Left renal pelvis (tissue), 4 donors: ENCODE data around the gene NUBPL. TPM values are rescaled to one million over a fixed set of nuclear protein-coding genes. Genes with fewer than 3 reads are reported as not detected.

Experiments used
- DNase-seq, 4 donors: peaks; one replicate each; pipeline ENCODE4 v3.0.0-alpha.2; 2013; ENCODE audit warnings: low read depth in 4 of 4, low spot score in 3 of 4
- polyA plus RNA-seq, 4 donors: library from polyadenylated mRNA; unstranded; fragments of 120-200 nt; gene quantifications; one replicate each; pipeline ENCODE4 v1.2.1, GENCODE V29; 2013; ENCODE audit not compliant: insufficient read length in 4 of 4

The NUBPL gene
- polyA plus RNA-seq, 4 donors, result 13.8 to 19.4 (median 15.4) TPM

- no peak for DNase-seq
Observed at GRCh38 chr14:31898838-31899528, 337.8 kb downstream of the NUBPL start.

DNA sequence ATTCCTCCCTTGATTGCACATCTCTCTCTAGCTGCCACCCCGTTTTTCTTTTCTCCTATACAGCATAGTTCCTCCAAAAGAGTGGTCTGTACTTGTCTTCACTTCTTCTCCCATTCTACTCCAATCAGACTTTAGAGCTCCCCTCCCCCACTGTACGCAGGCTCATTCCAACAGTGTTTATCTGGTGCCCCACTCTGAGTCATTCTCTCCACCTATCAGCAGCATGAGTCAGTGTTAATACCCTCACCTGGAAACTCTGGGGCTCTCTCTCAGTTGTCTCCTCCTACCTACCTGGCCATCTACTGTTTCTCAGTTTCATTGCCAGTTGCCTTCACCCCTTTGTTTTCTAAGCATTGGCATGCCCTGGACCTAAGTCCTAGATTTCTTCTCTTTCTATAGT lies 340.8 kb downstream of the NUBPL start:
- DNase-seq, result no peak

DNA sequence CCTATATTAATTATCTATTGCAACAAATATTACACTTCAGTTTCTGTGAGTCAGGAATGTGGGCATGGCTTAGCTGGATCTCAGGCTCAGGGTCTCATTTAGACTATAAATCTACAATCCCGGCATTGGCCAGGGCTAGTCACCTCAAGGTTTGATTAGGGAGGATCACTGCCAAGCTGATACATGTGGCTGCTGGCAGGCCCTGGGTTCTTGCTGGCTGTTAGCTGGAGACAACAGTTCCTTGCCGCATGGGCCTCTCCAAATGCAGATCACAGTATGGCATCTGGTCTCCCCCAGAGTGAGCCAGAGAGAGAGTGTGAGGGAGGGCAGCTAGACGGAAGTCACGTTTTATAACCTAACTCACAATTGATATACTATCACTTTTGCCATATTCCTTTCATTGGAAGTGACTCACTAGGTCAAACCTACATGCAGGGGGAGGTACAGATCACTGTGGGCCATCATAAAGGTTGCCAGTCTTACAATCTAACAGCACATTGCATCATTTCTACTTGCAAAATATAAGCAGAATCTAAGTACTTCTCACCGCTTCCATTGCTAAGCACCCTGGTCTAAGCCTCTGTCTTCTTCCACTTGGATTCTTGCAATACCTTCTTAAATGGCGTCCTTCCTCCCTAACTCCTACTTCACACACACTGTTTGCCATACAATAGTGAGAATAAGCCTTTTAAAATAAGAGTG lies 341.9 kb downstream of the NUBPL start:
- no peak for DNase-seq

- no peak for DNase-seq
Observed at GRCh38 chr14:31909977-31910376, 348.8 kb downstream of the NUBPL start.

Other genes starting within 250 kb of the NUBPL start
- 10 to 100 TPM; 18.8 to 22.0 (median 19.4) TPM for gene HEATR5A, start 140.9 kb upstream of the NUBPL start, polyA plus RNA-seq
- gene DTD2, start 103.9 kb upstream of the NUBPL start, polyA plus RNA-seq, result 10 to 100 TPM; 18.5 to 20.6 (median 19.2) TPM
- not detected for gene GPR33, start 73.4 kb upstream of the NUBPL start, polyA plus RNA-seq